NCI-H146 treated with DMSO at 0.1 percent for 48 hours (cell line): ENCODE measurements around the gene PACSIN1.

Source experiments
- DNase-seq: peaks from one replicate; lab custom pipeline; 2025; ENCODE audit not compliant: unreplicated experiment; lab: John Stamatoyannopoulos, UW

The PACSIN1 gene

DNA sequence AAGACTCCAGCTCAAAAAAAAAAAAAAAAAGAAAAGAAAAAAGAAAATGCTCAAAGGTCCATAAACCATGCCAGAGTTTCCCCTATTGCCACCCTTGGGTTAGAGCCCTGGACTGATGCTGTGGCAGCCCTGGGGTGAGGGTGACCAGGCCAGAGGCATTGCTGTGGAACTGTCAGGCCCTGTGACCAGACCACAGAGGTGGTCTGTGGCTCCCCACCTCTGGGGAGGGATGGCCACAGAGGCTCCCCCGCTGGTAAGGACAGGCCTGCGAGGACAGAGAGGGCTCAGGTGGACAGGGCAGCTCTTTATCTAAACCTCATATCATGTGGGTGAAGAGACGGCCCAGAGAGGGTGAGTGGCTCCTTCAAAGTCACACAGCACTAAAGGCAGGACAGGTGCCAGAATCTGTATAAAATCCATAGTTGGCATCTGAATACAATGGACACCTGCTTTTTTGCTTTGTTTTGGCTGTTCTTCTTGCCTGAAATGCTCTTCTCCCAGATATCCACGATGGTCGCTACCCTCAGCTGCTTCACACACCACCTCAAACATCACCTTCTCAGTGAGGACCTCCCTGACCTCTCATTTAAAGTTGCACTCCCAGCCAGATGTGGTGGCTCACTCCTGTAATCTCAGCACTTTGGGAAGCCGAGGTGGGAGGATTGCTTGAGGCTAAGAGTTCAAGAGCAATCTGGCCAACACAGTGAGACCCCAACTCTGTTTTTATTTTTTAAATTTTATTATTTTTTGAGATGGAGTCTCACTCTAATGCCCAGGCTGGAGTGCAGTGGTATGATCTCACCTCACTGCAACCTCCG is 112.8 kb downstream of the PACSIN1 start:
- DNase-seq = no peak

- DNase-seq = no peak
Observed at GRCh38 chr6:34580707-34581560, 115.1 kb downstream of the PACSIN1 start.

DNA sequence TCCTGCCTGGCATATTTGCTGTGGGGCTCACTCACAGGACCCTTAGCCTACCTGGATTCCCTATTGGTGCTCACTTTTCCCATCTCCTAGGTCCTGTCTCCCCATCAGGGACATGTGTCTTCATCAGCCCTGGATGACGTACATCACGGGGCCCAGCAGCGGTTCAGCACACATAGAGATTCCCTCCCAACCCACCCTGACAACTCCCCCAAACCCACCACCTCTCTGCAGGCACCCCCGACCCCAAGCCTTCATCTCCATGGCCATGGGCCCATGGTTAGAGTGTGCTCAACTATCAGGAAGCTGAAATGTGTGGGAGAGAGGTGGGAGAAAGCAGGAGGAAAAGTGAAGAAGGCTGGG is 115.7 kb downstream of the PACSIN1 start:
- no peak for DNase-seq

DNA sequence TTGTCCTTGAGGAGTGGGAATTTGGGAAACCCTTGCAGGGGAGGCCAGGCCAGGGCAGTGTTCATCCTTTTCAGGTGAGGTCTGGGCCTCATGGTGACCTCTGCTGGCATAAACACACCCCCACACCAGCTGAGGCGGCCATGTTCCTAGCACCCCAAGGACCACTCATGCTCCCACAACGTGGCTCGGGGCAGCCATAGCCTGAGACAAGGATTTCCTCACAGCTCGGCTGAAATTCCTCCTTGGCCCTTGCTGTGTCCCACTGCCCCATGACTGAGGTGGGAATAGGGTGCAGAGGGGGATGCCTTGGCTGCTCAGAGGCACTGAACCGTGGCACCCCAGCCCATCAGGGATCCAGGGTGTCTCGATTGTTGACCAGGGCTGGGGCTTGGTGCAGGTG is 117.6 kb downstream of the PACSIN1 start:
- DNase-seq = no peak

- no peak for DNase-seq
Observed at GRCh38 chr6:34583861-34584604, 118.2 kb downstream of the PACSIN1 start.

- no peak for DNase-seq
Observed at GRCh38 chr6:34584694-34585093, 118.8 kb downstream of the PACSIN1 start.
